Activated CD4-positive, alpha-beta T cell treated with anti-CD3 and anti-CD28 coated beads, Interleukin-2, Interleukin-6, amounts not matched to agents 100 ng/mL and 50 ng/mL, durations not matched to agents 16 hours and 8 hours (primary cell): Measurements from ENCODE around the gene FCHSD1.

Experiments
- DNase-seq: peaks from one replicate; pipeline ENCODE4 v3.0.0-alpha.2; 2020

FCHSD1 gene

DNA sequence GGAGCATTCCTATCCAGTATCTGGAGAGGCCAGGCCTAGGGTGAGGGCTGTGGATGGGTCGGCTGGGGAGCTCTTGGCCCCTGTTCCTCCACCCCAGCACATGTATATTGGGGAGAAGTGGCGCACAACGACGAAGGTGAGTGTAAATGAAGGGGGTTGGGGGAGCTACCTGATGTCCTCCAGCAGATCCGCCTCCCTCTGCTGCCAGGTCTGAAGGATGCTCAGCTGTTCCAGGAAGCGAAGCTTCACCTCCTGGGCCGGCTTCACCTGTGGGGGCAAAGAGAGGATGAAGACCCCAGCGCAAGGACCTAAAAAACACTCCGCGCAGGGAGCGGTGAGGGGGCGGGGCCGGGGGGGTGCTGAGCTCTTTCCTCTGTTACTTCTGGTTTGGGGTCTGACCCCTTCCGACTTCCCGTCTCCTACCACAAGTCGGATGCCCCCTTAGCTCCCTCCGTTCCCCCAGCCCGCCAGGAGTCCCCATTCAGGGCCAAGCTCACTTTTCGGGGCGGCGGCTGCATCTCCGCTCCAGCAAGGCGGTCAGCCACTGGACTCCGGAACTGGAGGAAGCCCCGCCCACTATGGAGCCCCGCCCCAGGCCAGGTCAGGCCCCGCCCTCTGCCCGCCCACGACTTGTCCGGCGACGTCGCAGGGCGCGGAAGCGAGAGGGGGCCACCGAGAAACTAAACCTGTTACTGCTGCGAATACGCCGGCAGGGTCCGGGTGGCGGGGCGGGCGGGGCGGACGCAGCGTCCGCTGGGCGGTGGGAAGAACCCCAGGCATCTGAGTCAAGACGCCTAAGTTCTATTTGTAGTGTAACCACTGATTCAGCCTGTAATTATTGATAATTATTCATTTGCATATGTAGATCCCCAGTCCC is at the start of gene FCHSD1:
FCHSD1 (minus strand) TSS at position 568 of the 877 bp plus-strand sequence; CDS start at position 518, 50 bp downstream.
- DNase-seq: peak; percentile 92

DNA sequence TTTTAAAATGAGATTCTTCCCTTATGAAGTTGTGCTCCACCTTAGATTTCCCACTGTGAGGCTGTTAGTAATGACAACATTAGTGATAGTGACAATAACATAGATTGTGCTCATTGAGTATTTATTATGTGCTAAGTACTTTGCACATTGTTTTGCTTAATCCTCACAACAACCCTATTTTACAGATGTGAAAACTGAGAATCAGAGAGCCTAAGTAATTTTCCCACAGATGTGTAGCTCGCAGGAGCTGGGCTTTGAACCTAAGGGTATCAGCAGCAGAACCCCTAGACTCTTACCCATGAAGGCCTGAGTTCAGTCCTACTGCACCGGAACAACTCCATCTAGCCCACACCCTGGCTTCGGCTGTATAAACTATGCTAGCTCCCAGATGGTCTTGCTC is 46.4 kb upstream of the FCHSD1 start:
- DNase-seq: no peak

DNA sequence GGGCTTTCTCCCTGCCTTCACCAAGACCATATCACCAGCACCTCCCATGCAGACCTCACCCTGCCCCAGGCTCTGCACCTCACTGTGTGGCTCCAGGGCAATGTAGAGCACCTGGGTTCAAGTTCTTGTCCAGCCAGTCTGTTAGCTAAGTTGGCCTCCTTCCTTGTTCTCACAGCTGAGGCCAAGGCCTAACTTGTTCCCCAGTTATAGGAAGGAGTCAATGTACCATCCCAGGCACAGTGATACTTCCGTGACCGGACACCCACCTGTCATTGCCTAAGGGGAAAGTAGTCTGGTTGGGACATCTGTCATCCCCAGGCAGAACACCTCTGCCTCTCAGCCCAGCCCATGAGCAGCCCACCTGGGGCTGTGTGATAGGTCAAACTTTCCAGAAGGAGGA is 45.2 kb upstream of the FCHSD1 start:
- no peak for DNase-seq

DNA sequence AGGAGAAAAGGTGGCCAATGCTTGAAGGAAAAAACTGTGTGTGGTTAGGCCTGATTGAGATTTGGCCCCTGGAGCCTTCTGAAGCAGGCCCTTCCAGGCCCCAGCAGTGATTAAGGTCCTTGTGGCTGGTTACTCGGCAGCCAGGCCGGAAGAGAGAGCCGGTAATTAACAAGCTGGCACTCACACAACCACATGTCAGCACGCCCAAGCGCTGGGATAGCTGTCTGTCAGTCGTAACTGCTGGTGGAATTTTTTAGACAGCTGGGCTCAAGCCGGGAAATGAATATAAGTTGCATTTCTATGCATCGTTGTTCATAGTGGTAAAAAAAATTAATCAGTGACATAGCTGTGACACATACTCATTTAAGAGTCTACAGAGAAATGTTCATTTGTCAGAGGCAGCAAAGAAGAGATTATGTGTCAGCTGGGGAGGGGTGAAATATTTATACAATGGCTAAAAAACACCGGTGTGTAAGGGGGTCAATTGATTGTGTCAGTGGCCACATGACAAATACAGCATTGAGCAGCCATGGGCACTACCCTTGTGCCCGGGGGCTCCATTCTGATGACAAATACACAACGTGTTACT is 44.5 kb upstream of the FCHSD1 start:
- no peak for DNase-seq

DNA sequence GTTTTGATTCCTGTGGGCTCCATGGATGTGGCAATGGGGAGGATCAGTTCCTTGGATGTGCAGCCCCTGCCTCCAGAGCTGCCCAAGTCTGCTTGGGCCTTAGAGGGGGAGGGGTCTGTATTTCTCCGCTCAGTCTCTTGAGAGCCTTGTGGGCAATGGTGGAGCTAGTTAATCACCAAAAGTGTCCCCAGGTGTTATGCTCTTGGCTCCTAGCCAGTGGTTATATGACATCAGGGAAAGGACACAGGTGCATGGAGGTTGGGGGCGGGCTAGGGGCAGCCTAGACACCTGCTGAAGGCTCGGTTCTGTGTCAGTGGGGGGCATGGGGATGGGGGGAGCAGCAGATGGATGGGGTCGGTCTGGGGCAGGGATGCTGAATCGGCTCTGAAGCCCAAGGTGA is 43.3 kb upstream of the FCHSD1 start:
- DNase-seq: no peak

DNA sequence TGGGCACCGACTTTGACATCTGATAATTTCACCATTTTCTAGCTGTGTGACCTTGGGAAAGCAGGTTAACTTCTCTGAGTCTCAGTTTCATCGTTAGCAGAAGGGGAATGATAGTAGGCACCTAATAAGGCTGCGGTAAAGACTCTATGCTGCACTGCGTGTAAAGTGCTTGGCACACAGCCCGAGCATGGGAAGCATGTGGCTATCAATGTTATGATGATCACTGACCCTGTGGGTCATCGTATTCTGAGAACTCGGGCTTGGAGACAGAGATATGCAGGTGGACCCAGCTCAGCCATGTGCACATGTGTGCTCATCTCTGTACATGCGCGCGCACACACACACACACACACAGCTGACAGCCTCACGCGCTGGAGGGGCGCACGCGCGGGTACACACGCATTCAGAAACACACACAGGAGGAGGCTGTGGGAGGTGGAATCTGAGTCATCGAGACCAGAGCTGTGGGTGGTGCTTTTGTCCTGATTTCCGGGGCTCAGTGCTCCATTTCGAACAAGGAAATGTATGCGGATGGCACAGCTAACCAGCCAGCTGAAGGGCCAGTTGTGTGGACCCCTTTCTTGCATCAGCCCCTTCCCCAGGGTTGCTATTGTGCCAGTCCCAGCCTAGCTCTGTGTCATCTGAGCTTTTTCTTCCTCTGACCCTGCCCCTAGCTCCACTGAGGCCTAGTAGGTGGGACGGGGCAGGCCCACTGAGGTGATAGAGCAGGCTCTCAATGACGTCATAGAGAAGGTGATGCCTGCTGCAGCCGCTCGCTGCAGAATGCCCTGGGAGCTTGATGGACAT is 41.9 kb upstream of the FCHSD1 start:
- peak; percentile 90 for DNase-seq

DNA sequence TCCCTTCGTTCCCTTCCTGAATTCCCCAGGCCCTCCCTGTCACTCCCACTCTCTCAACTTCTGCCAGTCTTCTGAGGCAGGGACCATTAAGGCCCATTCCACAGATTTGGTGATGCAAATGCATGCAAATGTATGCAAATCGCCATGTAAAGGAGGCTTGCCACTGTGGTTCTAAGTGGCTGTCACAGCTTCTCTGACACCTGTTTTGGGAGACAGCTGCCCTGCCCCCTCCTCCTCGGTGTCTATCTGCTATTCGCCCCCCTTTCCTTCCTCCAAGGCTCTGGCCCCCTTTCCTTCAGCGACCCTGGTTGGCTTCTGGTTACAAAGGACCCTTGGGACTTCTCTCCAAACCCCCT is 41.3 kb upstream of the FCHSD1 start:
- peak; percentile 12 for DNase-seq

DNA sequence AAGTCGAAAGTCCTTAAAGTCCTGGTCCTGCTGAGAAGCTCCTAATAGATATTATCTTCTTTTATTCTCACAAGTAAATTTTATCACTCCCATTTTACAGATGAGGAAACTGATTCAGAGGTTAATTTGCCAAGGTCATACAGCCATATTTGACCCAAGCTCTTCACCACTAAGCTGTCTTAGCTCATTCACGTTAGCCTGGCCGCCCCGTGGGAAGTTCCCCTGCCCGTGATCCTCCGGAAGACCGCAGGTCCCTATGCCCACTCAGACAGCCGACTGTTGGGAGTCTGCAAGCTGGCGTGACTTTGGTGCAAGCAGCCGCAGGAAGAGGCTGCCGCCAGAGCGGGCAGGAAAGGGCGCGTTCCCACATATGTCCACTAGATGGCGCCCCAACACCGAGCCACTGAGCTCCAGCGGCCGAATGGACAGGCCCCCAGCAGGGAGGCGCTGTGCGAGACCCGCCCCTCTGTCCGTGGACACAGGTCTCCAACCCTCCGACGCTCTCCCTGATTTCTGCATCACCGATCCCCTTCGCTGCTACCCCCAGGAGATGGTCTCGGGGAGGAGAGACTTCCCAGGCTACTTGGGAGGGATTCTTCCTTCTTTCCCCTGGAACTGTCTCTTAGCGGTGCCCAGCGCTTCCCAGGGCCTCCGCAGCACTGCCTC is 40.8 kb upstream of the FCHSD1 start:
- peak; percentile 94 for DNase-seq

DNA sequence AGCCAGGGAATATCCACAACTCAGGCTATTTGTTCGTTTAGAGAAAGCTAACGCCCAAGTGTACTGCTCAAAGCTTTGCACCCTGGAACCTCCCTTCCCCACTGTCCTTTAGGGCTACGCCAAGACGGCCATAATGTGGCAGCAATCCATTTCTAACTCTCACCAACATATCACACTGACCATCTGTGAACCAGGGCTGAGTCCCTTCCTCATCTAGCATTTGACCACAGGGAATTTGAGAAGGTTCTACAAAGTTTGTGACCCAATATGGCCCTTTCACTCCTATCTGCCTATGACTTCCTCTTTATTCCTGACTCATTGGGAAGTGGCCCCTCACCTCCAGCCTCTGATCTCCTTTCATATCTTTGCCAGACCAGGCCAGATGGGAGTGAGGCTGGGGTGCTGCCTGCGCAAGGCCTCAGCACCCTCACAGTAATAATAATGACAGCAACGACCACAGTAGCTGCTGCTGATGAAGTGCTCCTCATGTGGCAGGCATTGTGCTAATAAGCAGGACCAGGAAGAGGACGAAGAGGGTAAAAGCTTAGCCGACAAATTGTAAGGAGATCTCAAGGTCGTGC is 40.2 kb upstream of the FCHSD1 start:
- no peak for DNase-seq

DNA sequence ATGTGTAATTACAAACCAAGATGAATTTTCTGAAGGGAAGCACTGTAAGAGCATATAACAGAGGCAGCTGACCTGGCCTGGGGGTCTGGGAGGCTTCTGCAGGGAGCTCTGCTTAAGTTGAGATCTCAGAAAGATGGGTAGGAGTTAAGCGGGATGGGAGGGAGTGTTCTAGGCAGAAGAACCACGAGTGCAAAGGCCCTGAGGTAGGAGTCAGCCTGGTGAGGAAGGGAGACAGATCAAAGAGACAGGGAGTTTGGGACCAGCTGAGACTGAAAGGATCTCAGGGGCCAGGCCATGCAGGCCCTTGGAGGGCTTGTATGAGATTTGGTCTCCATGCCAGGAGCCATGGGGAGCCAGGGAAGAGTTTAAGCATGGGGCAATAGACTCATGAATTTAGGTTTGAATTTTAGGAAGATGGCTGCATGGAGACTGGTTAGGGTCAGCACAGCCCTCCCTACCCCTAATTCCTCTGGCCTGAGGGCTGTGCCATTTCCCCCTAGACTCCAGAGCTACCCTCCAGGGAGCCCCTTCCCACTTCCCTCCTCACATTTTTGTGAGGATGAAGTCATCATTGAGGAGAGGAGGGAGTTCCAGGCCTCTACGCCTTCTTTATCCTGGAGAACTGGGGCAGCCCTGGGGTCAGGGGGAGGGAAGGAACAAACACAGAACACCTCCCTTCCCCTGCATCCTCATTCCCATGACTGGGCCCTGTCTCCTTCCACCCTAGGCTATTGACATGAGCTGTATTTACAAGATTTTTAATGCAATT is 35.6 kb upstream of the FCHSD1 start:
- DNase-seq: no peak

DNA sequence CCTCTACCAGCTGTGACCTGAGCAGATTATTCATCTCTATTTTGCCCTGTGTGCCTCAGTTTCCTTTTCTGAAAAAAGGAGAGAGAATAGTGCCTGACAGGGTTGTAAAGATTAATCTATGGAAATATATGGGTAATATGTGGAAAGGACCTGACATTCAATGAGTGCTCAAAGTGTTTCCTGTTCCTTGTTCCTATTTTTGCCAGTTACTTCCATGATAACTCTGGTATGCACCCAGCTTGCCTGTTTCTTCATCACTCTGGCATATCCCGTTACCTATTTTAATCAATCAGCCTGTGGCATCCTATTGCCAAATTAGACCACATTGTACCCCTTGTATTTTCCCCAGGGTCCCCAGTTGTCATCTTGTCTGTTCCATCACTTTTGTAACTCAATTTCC is 34.4 kb upstream of the FCHSD1 start:
- no peak for DNase-seq

DNA sequence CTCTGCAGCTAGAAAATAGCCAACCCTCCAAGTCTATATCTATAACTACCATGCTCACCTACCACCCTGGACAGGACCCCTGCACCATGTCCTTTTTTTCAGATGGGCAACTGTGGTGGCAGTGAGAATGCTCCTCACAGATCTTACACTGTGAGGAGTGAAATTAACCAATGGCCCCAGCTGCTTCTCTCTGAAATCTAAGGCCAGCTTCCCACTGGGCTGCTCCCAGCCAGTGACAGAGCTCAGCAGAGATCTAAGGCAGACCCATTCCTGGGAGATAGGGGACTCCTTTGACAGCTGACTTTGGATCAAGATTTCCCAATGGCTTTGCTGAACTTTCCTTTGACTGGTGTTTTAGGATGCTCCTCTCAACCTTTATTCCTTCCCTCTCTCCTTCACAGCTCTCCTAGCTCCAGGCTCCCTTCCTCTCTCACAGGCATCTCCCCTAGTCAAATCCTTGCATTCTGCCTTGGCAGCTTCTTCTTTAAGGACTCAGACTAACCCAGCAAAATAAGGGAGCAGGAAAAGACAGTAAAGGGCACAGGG is 32.5 kb upstream of the FCHSD1 start:
- DNase-seq: no peak

DNA sequence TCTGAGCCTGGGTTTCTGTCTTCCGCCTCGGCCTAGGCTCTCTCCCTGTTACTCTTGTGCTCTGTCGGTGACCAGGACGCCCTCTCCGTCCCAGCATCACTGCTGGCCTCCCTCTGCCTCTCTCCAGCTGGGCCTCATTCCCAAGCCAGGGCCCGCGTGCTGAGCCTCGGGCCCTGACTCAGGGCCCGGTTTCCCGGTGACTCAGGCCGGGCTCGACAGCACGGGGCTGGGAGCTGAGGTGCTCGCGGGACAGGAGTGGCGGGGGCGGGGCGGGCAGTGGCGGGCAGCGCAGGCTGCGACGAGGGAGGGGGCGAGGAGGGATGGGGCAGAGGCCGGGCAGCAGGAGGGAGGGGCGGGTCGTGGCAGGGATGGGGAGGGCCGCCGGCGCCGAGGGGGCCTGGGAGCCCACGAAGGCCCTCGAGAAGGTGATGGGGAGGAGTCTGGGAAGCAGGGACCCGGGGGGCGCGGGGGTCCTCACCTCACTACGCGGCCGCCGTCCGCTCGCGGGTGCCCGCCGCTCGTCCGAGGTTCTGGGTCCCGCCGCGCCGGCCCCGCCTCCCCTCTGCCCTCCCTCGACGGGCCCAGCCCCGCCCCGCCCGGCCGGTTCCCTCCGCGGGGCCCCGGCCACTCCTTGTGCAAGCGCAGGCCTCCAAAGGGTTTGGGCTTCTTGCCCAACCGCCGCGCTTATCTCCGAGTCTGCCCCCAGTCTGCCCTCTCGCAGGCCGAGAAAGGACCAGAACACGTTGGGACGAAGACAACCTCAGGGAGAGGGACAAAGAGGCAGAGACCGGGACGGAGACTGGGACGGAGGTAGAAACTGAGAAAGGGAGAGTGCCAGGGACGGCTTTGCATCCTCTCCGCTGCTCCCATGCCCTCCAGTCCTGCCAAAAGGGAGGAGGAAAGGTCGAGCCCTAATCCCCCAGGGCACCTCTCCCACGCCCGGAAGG is 30.8 kb upstream of the FCHSD1 start, which contains the start of gene ARAP3:
ARAP3 (minus strand) TSS at position 536 of the 947 bp plus-strand sequence. CDS start 1,744 bp downstream, outside the sequence.
- peak; percentile 61 for DNase-seq

DNA sequence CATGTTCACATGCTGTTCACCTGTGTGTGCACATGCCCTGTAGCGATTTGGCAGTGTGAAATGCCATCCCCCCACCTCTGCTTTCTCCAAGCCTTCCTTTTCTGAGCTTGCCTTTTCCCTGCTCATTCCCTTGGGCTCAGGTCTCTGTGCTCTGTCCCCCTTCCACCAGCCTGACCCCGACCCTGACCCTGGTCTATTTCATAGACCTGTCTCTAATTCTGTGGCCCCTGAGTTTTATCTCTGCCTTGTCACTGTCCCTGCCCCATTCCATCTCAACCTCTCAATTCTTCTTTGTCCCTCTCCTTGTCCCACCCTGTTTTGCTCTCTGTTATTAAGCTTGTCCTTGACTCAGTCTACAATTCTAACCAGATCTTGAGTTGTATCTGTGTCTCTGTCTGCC is 30.1 kb upstream of the FCHSD1 start:
- no peak for DNase-seq

DNA sequence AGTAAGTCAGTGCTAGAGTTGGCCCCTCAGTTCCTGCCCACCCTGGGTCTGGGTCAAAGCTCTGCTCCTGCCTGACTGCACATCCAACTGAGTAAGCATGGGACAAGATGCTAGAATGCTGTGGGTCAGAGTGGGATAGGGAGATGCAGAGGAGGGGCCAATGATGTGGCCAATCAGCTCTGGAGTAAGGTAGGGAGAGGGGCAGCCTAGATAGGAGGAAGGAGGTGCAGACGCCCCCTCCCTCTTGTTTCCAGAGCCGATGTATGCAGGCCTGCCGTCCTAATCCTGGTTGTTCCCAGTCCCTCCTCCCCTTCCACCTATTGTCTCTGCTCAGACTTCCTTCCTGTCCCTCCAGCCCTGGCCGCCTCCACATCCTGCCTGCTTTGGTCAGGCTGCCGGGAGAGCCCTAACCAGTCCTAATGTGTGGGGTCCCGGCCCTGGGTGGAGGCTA is 29.6 kb upstream of the FCHSD1 start:
- no peak for DNase-seq

DNA sequence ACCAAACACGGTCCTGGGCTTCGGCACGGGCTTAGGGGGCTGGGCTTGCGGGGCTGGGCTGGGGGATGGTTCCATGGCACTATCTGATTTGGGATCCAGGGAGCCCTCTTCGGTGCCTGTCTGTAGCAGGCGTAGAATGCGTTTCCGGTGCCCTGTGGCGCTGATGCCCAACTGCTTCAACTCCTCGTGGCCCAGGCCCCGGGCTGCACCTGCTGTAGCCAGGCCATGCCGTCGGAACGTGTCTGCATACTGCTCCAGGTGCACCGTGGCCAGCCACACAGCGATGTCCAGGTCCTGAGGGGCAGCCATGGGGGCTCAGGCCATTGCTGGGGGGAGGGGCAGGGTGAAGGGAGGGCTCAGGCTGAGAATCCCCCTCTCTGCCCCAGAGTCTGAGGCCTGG is 29.0 kb upstream of the FCHSD1 start:
- no peak for DNase-seq

DNA sequence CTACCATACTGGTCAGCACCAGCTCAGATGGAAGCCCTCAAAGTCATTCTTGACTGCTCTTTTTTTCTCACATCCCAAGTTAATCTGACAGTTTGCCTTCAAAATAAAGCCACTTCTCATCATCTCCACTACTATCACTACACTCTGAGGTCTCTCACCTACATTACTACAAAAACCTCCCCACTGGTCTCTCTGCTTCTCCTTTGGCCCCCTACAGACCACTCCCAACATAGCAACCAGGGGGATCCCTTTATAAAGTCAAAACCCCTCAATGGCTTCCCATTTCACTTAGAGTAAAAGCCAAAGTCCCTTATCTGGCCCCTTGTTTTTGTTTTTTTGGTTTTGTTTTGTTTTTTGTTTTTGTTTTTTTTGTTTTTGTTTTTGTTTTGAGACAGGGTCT is 26.2 kb upstream of the FCHSD1 start:
- peak; percentile 21 for DNase-seq

DNA sequence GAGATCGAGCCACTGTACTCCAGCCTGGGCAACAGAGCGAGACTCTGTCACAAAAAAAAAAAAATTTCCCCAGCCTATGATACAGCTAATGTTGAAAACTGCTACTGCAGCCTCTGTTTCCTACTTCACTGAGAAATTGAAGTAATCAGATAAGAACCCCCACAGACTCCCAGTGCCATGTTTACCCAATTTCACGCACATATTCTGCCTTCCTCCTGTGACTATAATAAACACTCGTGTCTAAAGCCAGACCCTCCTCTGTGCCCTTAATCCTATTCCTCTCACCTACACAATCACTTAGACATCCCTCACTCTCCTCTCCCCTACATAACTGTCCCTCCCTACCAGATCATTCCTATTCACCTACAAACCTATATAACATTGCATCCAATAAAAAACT is 24.5 kb upstream of the FCHSD1 start:
- DNase-seq: no peak

DNA sequence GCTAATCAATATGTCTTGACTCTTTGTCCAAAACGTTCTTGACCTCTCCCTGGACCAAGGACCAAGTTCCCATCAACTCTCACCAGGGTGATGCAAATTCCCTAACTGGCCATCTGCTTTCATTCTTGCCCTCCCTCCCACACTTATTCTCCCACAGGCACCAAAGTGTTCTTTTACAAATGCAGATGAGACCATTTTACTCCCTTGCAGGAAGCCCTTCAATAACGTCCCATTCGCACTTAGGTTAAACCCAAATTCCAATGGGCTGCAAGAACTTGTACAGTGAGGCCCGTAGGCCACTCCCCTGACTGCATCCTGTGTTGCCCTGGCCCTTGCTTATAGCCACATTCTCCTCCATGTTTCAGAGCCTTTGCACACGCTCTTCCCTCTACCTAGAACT is 23.5 kb upstream of the FCHSD1 start:
- no peak for DNase-seq
